ENCODE data around the gene FN3K.

Gene FN3K

DNA sequence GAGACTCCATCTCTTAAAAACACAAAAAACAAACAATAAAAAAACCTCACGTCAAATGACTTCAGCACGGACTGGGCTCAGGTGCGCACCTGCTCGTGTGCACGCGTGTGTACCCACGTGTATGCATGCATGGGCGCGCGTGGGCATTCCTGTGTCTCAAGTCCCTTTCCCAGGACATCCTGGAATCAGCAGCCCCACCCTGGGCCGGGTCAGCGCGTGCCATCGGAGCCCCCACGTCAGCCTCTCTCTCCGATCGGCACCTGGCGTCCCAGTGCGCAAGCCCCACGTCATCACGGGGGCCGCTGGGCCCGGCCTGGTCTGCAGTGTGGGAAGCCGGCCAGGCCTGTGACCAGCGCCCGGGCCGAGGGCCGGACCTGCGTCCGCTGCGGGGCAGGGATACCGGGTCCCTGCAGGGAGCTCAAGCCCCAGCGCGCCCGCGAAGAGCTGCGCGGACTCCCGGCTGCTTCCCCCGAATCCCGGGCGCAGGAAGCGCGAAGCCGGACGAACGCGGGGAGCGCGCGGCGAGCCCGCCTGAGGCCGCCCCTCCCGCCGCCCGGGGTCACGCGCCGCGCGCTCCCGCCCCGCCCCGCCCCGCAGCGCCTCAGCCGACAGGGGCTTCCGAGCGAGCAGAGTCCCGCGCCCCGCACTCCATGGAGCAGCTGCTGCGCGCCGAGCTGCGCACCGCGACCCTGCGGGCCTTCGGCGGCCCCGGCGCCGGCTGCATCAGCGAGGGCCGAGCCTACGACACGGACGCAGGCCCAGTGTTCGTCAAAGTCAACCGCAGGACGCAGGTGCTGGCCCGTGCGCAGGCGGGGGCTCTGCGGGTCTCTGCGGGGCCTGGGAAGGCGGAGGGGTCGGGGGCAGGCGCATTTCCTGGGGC lies at the start of gene FN3K:
Gene FN3K, plus strand, starts transcription at position 629 of the 880 bp plus-strand sequence. Its CDS starts 22 bp downstream, at position 651.
- DNase-seq = peak in 54 of 58 donors; percentile 40 to 88 (median 76)

- no peak for DNase-seq
Observed at GRCh38 chr17:82686366-82687324, 48.8 kb upstream of the FN3K start.

GRCh38 chr17:82687375-82687861 lies 48.0 kb upstream of the FN3K start:
- peak in 28 of 58 donors; percentile 23 to 74 (median 43) for DNase-seq

DNA sequence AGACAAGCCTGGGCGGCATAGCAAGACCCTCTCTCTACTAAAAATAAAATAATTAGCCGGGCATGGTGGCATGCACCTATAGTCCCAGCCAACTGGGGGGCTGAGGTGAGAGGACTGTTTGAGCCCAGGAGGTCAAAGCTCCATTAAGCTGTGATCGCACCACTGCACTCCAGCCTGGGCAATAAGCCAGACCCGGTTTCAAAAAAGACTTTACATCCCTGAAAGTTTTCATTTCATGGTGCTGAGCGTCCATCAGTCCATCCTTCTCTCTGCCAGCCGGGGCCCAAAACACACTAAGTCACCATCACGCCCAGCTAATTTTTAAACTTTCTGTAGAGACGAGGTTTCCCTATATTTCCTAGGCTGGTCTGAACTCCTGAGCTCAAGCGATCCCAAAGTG lies 47.5 kb upstream of the FN3K start:
- DNase-seq = peak in 1 of 58 donors; percentile 22

- no peak for DNase-seq
Observed at GRCh38 chr17:82689077-82689476, 46.3 kb upstream of the FN3K start.

DNA sequence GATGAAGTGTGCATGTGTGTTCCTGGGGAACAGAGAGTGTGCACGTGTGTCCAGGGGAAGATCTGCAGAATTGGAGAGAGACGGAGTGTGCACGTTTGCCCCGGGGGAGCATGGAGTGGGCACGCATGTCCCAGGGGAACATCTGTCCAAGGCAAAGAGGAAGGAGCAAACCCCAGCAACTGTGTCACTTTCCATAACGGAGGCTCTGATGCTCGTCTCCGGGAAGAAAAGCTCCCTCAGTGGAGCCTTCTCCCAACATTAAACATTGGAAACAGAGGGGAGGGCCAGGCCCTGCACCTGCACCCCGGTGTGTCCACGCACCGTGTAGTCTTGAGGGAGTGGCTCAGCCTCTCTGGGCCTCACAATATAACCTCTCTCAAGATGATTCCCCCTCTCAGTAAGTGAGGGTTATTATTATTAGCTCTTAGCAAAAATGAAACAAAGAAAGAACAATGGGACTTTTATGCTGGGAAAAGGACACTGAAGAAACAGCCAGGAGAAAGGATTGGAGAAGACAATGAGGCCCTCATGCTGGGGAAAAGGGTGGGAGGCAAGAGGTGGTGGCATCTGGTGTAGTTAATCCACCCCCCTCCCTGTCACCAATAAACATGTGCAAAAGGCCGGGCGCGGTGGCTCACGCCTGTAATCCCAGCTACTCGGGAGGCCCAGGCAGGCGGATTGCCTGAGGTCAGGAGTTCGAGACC lies 44.5 kb upstream of the FN3K start:
- DNase-seq = peak in 24 of 58 donors; percentile 33 to 84 (median 58)

- no peak for DNase-seq
Observed at GRCh38 chr17:82691714-82692113, 43.7 kb upstream of the FN3K start.

DNA sequence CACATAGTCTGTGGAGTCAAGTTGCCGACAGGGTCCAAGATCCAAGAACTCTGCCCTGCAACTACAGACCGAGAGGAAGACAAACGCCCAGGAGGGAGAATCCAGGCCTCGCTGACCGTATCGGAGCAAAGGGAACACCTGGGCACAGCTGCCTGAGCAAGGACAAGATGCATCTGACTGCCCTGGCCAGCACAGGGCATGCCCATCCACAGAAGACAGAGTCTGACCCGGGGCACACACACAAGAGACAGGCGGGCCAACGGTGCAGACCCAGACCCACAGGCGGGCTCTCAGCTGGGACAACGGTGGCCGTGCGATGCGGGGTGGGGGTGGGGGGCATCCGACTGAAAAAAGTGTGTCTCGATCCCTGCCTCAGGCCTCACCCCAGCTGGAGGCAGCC lies 43.1 kb upstream of the FN3K start:
- no peak for DNase-seq

GRCh38 chr17:82693168-82693867 lies 42.1 kb upstream of the FN3K start:
- DNase-seq = no peak

GRCh38 chr17:82694647-82695046 lies 40.8 kb upstream of the FN3K start:
- no peak for DNase-seq

DNA sequence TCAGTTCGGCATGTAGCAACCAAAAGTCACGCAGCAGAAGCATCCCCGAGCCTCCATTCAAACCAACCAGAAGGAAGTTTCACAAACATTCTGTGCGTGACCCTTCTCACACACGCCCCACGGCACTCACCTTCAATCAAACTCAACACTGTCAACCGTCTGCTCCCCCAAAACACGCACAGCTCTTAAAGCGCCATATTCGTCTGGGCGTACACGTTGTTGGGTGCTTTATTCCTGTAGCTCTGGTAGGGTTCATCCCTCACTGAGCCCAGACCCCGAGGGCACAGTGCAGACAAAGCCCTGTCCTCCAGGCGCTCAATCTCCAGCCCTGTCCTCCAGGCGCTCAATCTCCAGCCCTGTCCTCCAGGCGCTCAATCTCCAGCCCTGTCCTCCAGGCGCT lies 39.2 kb upstream of the FN3K start:
- DNase-seq = no peak

DNA sequence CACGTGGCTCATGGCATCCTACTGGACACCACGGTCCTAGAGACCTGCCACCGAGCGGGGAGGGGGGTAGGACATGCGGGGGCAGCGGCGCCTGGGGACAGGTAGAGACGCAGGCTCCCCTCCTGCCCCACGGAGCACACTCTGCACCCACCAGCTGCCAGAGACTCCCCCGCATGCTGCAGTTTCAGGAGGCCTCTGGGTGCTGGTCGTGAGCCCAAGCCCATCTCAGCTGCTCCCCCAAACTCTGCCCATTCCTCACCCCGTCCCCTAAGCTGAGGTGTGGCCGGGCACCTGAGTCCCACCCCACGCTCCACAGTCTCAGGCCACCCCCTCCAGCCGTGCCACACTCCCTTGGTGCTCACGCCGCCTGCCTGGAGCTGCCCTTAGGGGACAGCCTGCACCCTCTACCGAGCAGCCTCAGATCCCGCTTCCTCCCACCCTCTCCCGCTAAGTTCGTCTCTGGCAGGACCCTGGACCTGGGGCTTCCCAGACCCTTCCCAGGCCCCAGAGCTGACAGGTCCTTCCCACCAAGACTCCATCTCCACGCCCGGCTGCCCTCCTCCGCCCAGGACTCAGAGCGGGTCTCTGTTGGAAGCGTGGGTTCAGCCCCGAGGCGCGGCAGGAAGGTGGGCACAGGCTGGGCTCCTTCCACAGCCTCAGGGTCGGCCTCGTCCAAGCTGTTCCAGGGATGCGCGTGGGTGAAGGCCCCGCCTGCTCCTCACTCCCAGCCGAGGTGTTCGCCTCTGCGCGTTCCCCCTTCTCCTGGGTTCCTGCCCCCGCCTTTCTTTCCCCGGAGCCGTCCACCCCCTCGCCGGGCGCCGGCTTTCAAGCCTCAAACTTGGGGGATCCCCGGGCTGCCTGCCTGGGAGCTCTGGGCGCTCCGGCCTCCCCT lies 38.3 kb upstream of the FN3K start:
- peak in 16 of 58 donors; percentile 15 to 68 (median 38) for DNase-seq

DNA sequence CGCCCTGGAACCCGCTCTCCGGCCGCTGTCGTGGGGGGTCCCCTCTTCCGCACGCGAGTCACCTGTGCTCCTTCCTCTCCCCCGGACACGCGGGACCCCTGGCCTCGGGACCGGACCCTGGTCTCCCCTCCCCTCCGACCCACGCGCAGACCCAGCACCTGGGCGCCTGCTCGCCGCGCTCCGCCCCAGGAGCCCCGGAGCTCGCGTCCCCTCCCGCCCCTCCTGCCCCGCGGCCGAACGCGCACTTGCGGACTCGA lies 37.7 kb upstream of the FN3K start:
- DNase-seq = no peak

DNA sequence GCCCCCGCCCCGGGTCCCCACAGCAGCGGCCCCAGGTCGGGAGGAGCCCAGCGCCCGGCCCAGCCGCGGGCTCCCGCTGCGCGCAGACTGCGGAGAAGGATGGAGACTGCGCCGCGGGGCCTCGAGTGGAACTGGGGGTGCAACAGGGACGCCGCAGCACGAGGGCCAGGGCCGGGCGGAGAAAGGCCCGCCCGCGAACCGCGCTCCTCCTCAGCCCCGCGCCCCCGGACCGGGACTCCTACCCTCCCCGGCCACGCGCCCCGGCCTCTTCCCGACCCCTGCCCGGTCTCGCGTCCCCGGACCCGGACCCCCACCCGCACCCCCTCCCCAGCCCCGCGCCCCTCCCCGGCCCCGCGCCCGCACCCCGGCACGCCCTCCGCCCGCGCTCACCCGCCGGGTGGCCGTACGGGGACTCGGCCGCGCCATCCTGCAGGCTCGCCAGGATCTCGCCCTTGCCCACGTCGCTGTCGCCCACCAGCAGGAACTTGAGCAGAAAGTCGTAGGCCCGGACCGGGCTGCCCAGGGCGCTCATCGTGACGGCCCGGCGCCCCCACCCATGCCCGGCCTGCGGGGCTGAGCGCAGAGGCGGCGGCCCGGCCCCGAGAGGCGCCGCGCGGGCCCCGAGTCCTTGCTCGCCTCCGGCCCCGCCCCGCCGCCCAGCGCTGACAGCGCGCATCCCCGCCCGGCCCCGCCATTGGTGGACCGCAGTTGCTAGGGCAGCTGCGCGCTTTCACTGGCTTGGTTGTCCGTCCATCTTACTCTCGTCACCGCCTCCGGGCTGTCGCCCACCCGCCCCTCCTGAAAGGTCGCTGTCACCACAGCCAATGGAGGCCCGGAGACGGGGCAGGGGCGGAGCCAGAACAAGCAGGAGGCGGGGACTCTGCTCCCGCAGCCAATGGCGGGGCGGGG lies 37.1 kb upstream of the FN3K start, which contains the start of gene RAB40B:
Gene RAB40B, minus strand, starts transcription at position 634 of the 909 bp plus-strand sequence. Its CDS starts 102 bp downstream, at position 532.
- peak; percentile 83 to 100 (median 99) for DNase-seq

- DNase-seq = no peak
Observed at GRCh38 chr17:82698974-82699442, 36.4 kb upstream of the FN3K start.

DNA sequence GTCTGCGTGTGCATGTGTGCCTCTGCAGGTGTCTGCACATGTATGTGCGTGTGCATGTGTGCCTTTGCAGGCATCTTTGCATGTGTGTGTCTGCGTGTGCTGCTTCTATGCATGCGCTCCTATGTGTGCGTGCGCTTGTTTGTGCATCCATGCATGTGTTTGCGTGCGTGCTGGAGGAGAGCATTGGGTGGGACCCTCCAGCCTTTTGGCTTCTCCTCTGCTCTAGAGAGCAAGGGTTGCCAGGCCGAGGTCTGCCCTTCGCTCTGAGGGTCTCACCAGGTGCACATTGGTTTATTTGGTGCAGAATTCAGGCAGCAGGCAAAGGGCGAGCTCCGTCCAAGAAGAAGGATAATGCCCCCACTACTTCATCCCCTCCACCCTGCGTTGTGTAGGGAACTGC lies 35.9 kb upstream of the FN3K start:
- DNase-seq = no peak

GRCh38 chr17:82702231-82702927 lies 33.0 kb upstream of the FN3K start:
- peak in 35 of 58 donors; percentile 24 to 87 (median 58) for DNase-seq

Measured in anterior cingulate cortex (tissue), 58 donors.